Dendritic cell treated with granulocyte-macrophage colony-stimulating factor and Interleukin-4, amounts not matched to agents 40 ng/mL and 50 ng/mL, for 4 days (primary cell): ENCODE data around the gene DNAAF1.

Source experiments
- H3K27ac Mint-ChIP-seq: one replicate; pipeline ENCODE4 v1.8.0; 2022; ENCODE audit warnings: mild to moderate bottlenecking, mixed read lengths
- H3K27me3 Mint-ChIP-seq: one replicate; pipeline ENCODE4 v1.8.0; 2022; ENCODE audit warnings: mild to moderate bottlenecking, mixed read lengths
- H3K36me3 Mint-ChIP-seq: one replicate; pipeline ENCODE4 v1.8.0; 2022; ENCODE audit warnings: low read depth, mixed read lengths
- H3K4me1 Mint-ChIP-seq: one replicate; pipeline ENCODE4 v1.8.0; 2022; ENCODE audit warnings: low read depth, mixed read lengths
- H3K4me3 Mint-ChIP-seq: one replicate; pipeline ENCODE4 v1.8.0; 2022; ENCODE audit warnings: mild to moderate bottlenecking, moderate library complexity, mixed read lengths
- H3K9me3 Mint-ChIP-seq: one replicate; pipeline ENCODE4 v1.8.0; 2022; ENCODE audit warnings: mixed read lengths
- intact Hi-C: fragments of 100-400 bp; cut with micrococcal nuclease; formaldehyde crosslinking; loops from one replicate; pipeline ENCODE4 v1.15.0; 2022

Gene DNAAF1

DNA sequence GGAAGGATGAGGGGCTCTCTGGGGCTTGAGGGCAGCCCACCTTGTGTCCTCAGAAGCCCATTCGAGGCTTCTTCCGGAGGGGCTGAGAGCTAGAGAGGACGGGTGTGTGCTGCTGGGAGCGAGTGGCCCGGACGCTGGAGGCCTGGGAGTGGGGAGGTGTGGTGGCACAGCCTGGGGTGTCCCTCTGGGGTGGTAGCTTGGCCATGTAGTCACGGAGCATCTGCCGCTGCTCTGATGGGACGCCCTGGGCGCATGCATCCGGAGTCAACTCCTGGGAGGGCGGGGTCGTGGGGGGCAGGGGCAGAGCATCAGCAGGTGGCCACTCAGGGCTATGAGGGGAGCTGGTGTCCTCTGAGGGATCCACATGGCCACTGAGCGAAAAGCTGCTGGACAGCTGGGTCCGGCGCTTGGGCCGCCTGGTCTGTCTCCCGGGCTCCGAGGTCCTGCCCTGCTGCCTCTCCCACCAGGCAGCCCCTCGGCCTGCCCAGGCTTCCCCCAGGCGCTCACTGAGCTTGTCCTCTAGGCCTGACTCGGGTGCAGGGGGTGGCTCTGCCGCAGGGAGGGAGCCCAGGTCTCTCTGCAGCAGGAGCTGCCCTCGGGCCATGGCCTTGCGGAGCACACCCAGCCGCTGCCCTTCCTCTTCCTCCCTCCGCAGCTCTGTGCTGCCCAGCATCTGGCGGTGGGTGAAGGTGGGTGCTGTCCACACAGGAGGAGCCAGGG lies 33.9 kb downstream of the DNAAF1 start:
- peaks cover 25% of the 10 kb centered on the region for H3K4me1 Mint-ChIP-seq
- no peak overlapping the region for H3K4me3 Mint-ChIP-seq
- H3K36me3 Mint-ChIP-seq = peaks cover 68% of the 10 kb centered on the region
- no peak overlapping the region for H3K27ac Mint-ChIP-seq
- H3K9me3 Mint-ChIP-seq = no peaks in the 10 kb centered on the region
- no peaks in the 10 kb centered on the region for H3K27me3 Mint-ChIP-seq
- intact Hi-C loops = loop anchor here (10.0 kb wide), 1 partner anchor 114 kb away; no protein-coding TSS in a partner anchor

DNA sequence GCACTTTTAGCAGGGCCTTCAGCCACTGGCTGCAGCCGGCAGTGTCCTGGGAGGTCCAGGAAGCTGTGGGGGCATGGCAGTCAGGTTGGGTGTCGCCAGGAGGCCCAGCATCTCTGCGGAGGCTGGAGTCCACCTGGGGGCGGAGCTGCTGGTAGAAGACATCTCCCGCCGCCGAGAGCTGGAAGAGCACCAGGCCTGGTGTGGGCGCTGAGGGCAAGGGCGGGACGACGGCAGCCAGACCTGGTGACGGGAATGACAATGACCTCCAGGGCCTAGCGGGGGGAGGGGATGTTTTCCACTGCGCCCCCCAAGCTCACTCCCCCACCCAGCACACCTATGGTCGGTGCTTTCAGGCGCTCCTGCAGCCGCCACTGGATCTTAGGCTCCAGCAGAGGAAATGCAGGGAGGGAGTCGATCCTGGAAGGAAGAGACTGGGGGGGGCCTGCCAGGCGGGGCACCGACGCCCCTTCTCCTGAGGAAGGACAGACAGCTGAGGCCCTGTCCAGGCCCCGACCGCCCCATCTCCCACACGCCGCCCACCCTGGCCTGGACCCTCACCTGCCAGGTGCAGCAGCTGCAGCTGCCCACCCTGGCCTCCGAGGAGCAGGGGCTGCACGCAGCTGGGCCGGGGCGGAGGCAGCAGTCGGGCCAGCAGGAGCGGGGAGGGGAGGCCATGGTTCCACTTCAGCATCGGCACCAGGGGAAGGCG lies 34.7 kb downstream of the DNAAF1 start:
- peaks cover 75% of the 10 kb centered on the region for H3K36me3 Mint-ChIP-seq
- intact Hi-C loops = loop anchor here (10.0 kb wide), 1 partner anchor 115 kb away; no protein-coding TSS in a partner anchor

GRCh38 chr16:84180519-84181140 lies 35.5 kb downstream of the DNAAF1 start:
- H3K4me1 Mint-ChIP-seq = peaks cover 31% of the 10 kb centered on the region
- intact Hi-C loops = no loop called here
- H3K36me3 Mint-ChIP-seq = peaks cover 82% of the 10 kb centered on the region
- H3K27me3 Mint-ChIP-seq = no peaks in the 10 kb centered on the region
- H3K9me3 Mint-ChIP-seq = no peaks in the 10 kb centered on the region
- no peak overlapping the region for H3K4me3 Mint-ChIP-seq
- H3K27ac Mint-ChIP-seq = no peak overlapping the region

More for the DNA sequence above, 34.7 kb downstream of the DNAAF1 start:
- Mint-ChIP-seq H3K27me3 (no peaks in the 10 kb centered on the region), H3K4me3 (no peak overlapping the region), H3K4me1 (peaks cover 30% of the 10 kb centered on the region), H3K9me3 (no peaks in the 10 kb centered on the region), H3K27ac (no peak overlapping the region)

GRCh38 chr16:84181144-84181915 lies 36.2 kb downstream of the DNAAF1 start:
- Mint-ChIP-seq H3K4me3 (no peak overlapping the region), H3K27ac (no peak overlapping the region), H3K27me3 (no peaks in the 10 kb centered on the region), H3K36me3 (peaks cover 82% of the 10 kb centered on the region), H3K4me1 (peaks cover 30% of the 10 kb centered on the region), H3K9me3 (no peaks in the 10 kb centered on the region)
- intact Hi-C loops = no loop called here

GRCh38 chr16:84182104-84182503 lies 37.0 kb downstream of the DNAAF1 start:
- H3K27me3 Mint-ChIP-seq = no peaks in the 10 kb centered on the region
- H3K27ac Mint-ChIP-seq = no peak overlapping the region
- no peaks in the 10 kb centered on the region for H3K9me3 Mint-ChIP-seq
- H3K4me1 Mint-ChIP-seq = peaks cover 27% of the 10 kb centered on the region
- peaks cover 88% of the 10 kb centered on the region for H3K36me3 Mint-ChIP-seq
- no peak overlapping the region for H3K4me3 Mint-ChIP-seq
- intact Hi-C loops = no loop called here

- intact Hi-C loops = no loop called here
Measured at GRCh38 chr16:84182680-84183571, 37.8 kb downstream of the DNAAF1 start.

DNA sequence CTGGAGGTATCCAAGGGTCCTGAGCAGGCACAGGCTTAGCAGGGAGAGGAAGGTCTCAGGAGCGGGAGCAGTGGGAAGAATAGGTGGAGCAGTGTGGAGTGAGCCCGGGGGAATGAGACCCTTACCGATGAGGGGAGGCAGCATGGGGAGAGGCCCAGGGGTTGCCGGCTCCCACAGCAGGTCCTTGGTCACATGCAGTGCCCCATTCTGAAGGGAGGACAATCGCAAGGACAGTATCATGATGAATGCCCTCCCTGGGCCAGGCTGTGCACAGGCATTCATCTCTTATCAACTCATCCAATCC lies 38.4 kb downstream of the DNAAF1 start:
- H3K9me3 Mint-ChIP-seq = no peaks in the 10 kb centered on the region
- intact Hi-C loops = no loop called here
- H3K36me3 Mint-ChIP-seq = peaks cover 76% of the 10 kb centered on the region
- peaks cover 25% of the 10 kb centered on the region for H3K4me1 Mint-ChIP-seq
- no peak overlapping the region for H3K4me3 Mint-ChIP-seq
- H3K27me3 Mint-ChIP-seq = no peaks in the 10 kb centered on the region
- no peak overlapping the region for H3K27ac Mint-ChIP-seq

More at GRCh38 chr16:84182680-84183571, 37.8 kb downstream of the DNAAF1 start:
- H3K9me3 Mint-ChIP-seq = no peaks in the 10 kb centered on the region
- peaks cover 25% of the 10 kb centered on the region for H3K4me1 Mint-ChIP-seq
- no peak overlapping the region for H3K27ac Mint-ChIP-seq
- no peaks in the 10 kb centered on the region for H3K27me3 Mint-ChIP-seq
- no peak overlapping the region for H3K4me3 Mint-ChIP-seq
- peaks cover 82% of the 10 kb centered on the region for H3K36me3 Mint-ChIP-seq

DNA sequence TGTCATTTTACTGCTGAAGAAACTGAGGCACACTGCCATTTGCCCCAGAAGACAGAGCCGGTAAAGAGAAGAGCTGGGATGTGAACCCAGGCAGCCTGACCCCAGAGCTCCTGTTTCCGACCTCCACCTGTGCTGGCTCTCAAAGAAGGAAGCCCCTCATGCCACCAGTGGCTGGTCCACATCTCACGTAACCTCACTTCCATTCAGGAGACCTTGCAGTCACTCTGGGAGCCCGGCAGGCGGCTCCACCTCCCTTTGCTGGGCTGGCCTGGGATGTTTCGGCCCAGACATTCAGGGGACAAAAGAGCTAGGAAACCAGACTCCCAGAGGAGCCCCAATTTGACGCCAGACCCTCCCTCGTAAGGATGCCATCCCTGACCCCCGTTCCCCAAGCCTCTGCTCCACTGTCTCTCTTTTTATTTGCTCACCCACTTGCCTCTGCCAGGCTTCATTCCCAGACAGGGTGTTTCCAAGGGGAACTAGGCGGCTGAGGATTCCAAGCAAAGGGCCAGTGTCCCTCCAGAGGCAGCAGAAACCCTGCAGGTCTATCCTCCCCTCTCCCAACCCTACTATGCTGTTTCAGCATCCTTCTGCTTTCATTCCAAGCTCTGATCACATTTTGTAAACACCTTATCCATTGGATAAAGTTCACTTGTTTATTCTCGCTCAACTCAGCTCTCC lies 38.9 kb downstream of the DNAAF1 start:
- peaks cover 70% of the 10 kb centered on the region for H3K36me3 Mint-ChIP-seq
- peaks cover 25% of the 10 kb centered on the region for H3K4me1 Mint-ChIP-seq
- intact Hi-C loops = no loop called here
- no peaks in the 10 kb centered on the region for H3K27me3 Mint-ChIP-seq
- H3K9me3 Mint-ChIP-seq = no peaks in the 10 kb centered on the region
- no peak overlapping the region for H3K27ac Mint-ChIP-seq
- no peak overlapping the region for H3K4me3 Mint-ChIP-seq

- Mint-ChIP-seq H3K27me3 (no peaks in the 10 kb centered on the region), H3K4me1 (peaks cover 25% of the 10 kb centered on the region), H3K4me3 (no peak overlapping the region), H3K36me3 (peaks cover 63% of the 10 kb centered on the region), H3K9me3 (no peaks in the 10 kb centered on the region), H3K27ac (no peak overlapping the region)
- intact Hi-C loops = no loop called here
Measured at GRCh38 chr16:84184775-84185174, 39.7 kb downstream of the DNAAF1 start.

- Mint-ChIP-seq H3K4me3 (peak within 1 kb of the TSS; percentile 95), H3K27me3 (no peaks in the 10 kb centered on the region), H3K27ac (peak within 1 kb of the TSS; percentile 88), H3K36me3 (peaks cover 42% of the 10 kb centered on the region), H3K4me1 (peaks cover 25% of the 10 kb centered on the region), H3K9me3 (no peaks in the 10 kb centered on the region)
- intact Hi-C loops = loop anchor here (2.0 kb wide), 3 partner anchors 42 to 218 kb away; partner anchors contain the start of genes DNAAF1, HSDL1, MBTPS1 and NECAB2
Measured at GRCh38 chr16:84186685-84187437, 41.8 kb downstream of the DNAAF1 start, which contains the start of gene TAF1C. TSS of gene TAF1C (minus strand) at chr16:84187057. CDS start at chr16:84184988, 2,069 bp downstream.

- H3K27ac Mint-ChIP-seq = no peak within 1 kb of the TSS
- no peak within 1 kb of the TSS for H3K4me3 Mint-ChIP-seq
- H3K27me3 Mint-ChIP-seq = peaks cover 14% of the 10 kb centered on the region
- no peaks in the 10 kb centered on the region for H3K9me3 Mint-ChIP-seq
- intact Hi-C loops = no loop called here
- H3K36me3 Mint-ChIP-seq = peaks cover 6% of the 10 kb centered on the region
- H3K4me1 Mint-ChIP-seq = peaks cover 17% of the 10 kb centered on the region
Measured at GRCh38 chr16:84190731-84191388, 45.8 kb downstream of the DNAAF1 start, which contains the start of gene ADAD2. TSS of gene ADAD2 (plus strand) at chr16:84191157. CDS start at chr16:84191231, 74 bp downstream.
